K562 (cell line): Measurements from ENCODE around the gene SULT2B1. TPM values are rescaled to one million over a fixed set of nuclear protein-coding genes. Genes with fewer than 3 reads are reported as not detected.

Experiments
- CREB1 ChIP-seq, 2 experiments: sonication (generic) in 1 of 2; formaldehyde crosslinking in 1 of 2; IDR thresholded peaks; 2 replicates each; pipeline versions ENCODE4 v1.6.1 to v1.8.0; 2012 to 2022; ENCODE audit warnings: inconsistent platforms in 1 of 2, mild to moderate bottlenecking in 1 of 2, missing genetic modification reagents in 1 of 2, moderate library complexity in 1 of 2
- CTBP1 ChIP-seq: fragments of 450-650 bp; IDR thresholded peaks from 2 replicates; pipeline ENCODE4 v1.6.1; 2016; ENCODE audit warnings: borderline replicate concordance
- DPF2 ChIP-seq: fragments of 450-650 bp; IDR thresholded peaks from 2 replicates; pipeline ENCODE4 v1.6.1; 2016
- HCFC1 ChIP-seq: IDR thresholded peaks from 2 replicates; pipeline ENCODE4 v1.6.1; 2012; ENCODE audit warnings: low read depth, low read length, improper control_type of control experiment
- LEF1 ChIP-seq: fragments of 450-650 bp; IDR thresholded peaks from 2 replicates; pipeline ENCODE4 v1.6.1; 2016; ENCODE audit warnings: mild to moderate bottlenecking
- MCM2 ChIP-seq: fragments of 450-650 bp; IDR thresholded peaks from 2 replicates; pipeline ENCODE4 v1.6.1; 2017; ENCODE audit warnings: low read depth, mild to moderate bottlenecking
- NFIC ChIP-seq: fragments of 450-650 bp; IDR thresholded peaks from 2 replicates; pipeline ENCODE4 v1.6.1; 2017; ENCODE audit warnings: mild to moderate bottlenecking, inconsistent platforms
- POLR2G ChIP-seq: fragments of 200-400 bp; formaldehyde crosslinking; IDR thresholded peaks from 2 replicates; pipeline ENCODE4 v1.6.1; 2017; ENCODE audit warnings: low read depth, mild to moderate bottlenecking, antibody characterized with exemption, low read length, moderate library complexity
- RBFOX2 ChIP-seq: fragments of 200-400 bp; formaldehyde crosslinking; IDR thresholded peaks from 2 replicates; pipeline ENCODE4 v1.6.1; 2017; ENCODE audit warnings: low read depth, mild to moderate bottlenecking, low read length, moderate library complexity
- SRF ChIP-seq, 2 experiments: fragments of 250-450, 450-650 bp in 1 of 2; sonication (Bioruptor Pico) in 1 of 2; sonication (generic) in 1 of 2; formaldehyde crosslinking; IDR thresholded peaks; 2 replicates each; pipeline versions ENCODE4 v1.5.0 to v1.5.1; 2020 to 2022; ENCODE audit warnings: mild to moderate bottlenecking in 1 of 2, missing genetic modification reagents in 1 of 2
- TCF7 ChIP-seq: sonication (generic); IDR thresholded peaks from 2 replicates; pipeline ENCODE4 v1.6.1; 2016; ENCODE audit warnings: antibody characterized with exemption, borderline replicate concordance
- ZNF140 ChIP-seq: fragments of 250-450 bp; sonication (Bioruptor Pico); IDR thresholded peaks from 2 replicates; pipeline ENCODE4 v1.8.0; 2021; ENCODE audit warnings: moderate library complexity, mild to moderate bottlenecking, inconsistent platforms
- ZNF76 ChIP-seq: fragments of 250-450 bp; sonication (Bioruptor Pico); IDR thresholded peaks from 2 replicates; pipeline ENCODE4 v1.4.0; 2020; ENCODE audit warnings: mild to moderate bottlenecking, moderate library complexity, borderline replicate concordance
- polyA plus RNA-seq, 8 experiments: library from polyadenylated mRNA; depleted of rRNA in 4 of 8; stranded (reverse) in 5 of 8; unstranded in 3 of 8; fragments of >200 nt; fragmentation: Nextera tagmentation in 2 of 8; fragmentation: Illumina TruSeq in 1 of 8; extraction: Ambion mirVana in 2 of 8; extraction: Trizol in 1 of 8; gene quantifications; 2 replicates each; pipeline versions ENCODE4 v1.2.1 to v1.2.3, GENCODE V29; 2011 to 2014; ENCODE audit warnings: inconsistent platforms in 1 of 8, missing spikeins in 1 of 8
- total RNA-seq, 7 experiments: library from RNA; depleted of rRNA in 6 of 7; stranded (reverse); fragments of >200 nt in 6 of 7; fragmentation: Illumina TruSeq in 2 of 7; extraction: Trizol in 2 of 7; gene quantifications; 2 replicates each; pipeline versions ENCODE4 v1.2.1 to v1.2.3, GENCODE V29; 2011 to 2021; ENCODE audit warnings: low replicate concordance in 1 of 7
- TF ChIP-seq, protein P1 (sequence below): sonication (generic); formaldehyde crosslinking; IDR thresholded peaks from 2 replicates; pipeline ENCODE4 v1.8.1; 2023; ENCODE audit warnings: mild to moderate bottlenecking, missing genetic modification reagents, moderate library complexity
- TF ChIP-seq, protein P2 (sequence below): sonication (generic); formaldehyde crosslinking; IDR thresholded peaks from 2 replicates; pipeline ENCODE4 v1.8.0; 2023; ENCODE audit warnings: mild to moderate bottlenecking, missing genetic modification reagents
- TF ChIP-seq, protein P3 (sequence below): sonication (generic); formaldehyde crosslinking; IDR thresholded peaks from 2 replicates; pipeline ENCODE4 v1.8.0; 2022; ENCODE audit warnings: mild to moderate bottlenecking, missing genetic modification reagents
- TF ChIP-seq, protein P4 (sequence below), 2 experiments: fragments of 200-800 bp in 1 of 2; sonication (Bioruptor generic) in 1 of 2; sonication (generic) in 1 of 2; formaldehyde crosslinking in 1 of 2; IDR thresholded peaks in 1 of 2; conservative IDR thresholded peaks in 1 of 2; 2 replicates each; pipeline versions ENCODE4 v1.5.0 to v1.6.1; 2016 to 2020; ENCODE audit warnings: missing compliant biosample characterization in 1 of 2, missing genetic modification characterization in 1 of 2, missing genetic modification reagents in 1 of 2

SULT2B1 gene
- total and polyA plus RNA-seq, 9 of the 15 experiments (the other 6 are each of a cell fraction or from before 2014, with no cell fraction given): 0.09 to 0.62 (median 0.22) TPM; not detected in 2

DNA sequence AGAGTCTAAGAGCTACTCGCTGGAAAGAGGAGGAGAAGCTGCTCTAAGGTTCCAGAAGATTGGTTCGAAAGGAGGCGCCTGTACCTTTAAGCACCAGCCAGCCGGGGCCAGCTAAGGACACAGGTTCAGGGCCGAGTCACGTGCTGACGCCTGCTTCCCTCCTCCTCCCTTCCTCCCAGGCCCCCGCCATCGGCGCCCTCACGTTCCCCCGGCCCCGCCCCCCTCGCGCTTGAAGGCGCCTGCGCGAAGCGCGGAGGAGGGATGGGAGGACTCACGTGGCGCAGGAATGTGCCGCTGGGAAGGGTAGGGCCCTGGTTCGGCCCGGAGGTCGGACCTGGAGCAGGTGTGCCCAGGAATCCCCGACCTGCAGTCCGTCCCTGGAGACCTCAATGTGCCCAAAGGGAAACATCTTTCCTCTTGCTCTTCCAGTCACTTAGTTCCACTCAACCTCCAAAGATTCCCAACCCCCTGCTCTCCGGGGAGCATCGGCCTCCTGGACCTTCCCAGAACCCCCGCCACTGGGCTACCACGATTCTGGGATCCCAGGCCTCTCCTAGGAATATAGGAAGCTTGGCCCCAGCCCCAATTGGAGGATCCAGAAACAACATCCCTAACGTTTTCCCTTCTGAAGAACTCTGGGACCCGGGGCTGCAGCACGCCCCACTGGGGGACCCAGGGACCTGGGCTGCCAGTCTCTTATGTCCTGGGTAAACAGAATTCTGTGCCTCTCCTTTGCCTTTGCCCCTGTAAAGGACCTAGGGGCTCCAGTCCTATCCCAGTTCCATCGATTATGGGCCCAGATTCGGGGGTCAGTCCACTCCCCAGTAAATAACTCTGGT is 82.7 kb downstream of the SULT2B1 start (continued):
- TF ChIP-seq TCF7 (no peak), LEF1 (peak; percentile 95), SRF (CRISPR knock-in tag; IDR thresholded peaks at IDR 0.05) (no peak; a peak in 2 of 4 replicates), ZNF76 (0 out of 2 replicates have a peak, but pooled peaks have one; percentile 20), HCFC1 (peak; percentile 23; the same call in 1 of the 2 replicates), MCM2 (peak; percentile 92), ZNF140 (CRISPR knock-in tag) (no peak), CTBP1 (peak; percentile 2; the same call in 1 of the 2 replicates), POLR2G (peak; percentile 67), NFIC (peak; percentile 24; the same call in 1 of the 2 replicates), CREB1 (IDR thresholded peaks at IDR 0.05) (0 out of 2 replicates have a peak, but pooled peaks have one; percentile 25), CREB1 (CRISPR knock-in tag; IDR thresholded peaks at IDR 0.05) (no peak), DPF2 (0 out of 2 replicates have a peak, but pooled peaks have one; percentile 5), RBFOX2 (peak; percentile 58; the same call in 1 of the 2 replicates)
- TF ChIP-seq, protein P1, sequence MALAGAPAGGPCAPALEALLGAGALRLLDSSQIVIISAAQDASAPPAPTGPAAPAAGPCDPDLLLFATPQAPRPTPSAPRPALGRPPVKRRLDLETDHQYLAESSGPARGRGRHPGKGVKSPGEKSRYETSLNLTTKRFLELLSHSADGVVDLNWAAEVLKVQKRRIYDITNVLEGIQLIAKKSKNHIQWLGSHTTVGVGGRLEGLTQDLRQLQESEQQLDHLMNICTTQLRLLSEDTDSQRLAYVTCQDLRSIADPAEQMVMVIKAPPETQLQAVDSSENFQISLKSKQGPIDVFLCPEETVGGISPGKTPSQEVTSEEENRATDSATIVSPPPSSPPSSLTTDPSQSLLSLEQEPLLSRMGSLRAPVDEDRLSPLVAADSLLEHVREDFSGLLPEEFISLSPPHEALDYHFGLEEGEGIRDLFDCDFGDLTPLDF (CRISPR knock-in tag): no peak
- TF ChIP-seq, protein P2, sequence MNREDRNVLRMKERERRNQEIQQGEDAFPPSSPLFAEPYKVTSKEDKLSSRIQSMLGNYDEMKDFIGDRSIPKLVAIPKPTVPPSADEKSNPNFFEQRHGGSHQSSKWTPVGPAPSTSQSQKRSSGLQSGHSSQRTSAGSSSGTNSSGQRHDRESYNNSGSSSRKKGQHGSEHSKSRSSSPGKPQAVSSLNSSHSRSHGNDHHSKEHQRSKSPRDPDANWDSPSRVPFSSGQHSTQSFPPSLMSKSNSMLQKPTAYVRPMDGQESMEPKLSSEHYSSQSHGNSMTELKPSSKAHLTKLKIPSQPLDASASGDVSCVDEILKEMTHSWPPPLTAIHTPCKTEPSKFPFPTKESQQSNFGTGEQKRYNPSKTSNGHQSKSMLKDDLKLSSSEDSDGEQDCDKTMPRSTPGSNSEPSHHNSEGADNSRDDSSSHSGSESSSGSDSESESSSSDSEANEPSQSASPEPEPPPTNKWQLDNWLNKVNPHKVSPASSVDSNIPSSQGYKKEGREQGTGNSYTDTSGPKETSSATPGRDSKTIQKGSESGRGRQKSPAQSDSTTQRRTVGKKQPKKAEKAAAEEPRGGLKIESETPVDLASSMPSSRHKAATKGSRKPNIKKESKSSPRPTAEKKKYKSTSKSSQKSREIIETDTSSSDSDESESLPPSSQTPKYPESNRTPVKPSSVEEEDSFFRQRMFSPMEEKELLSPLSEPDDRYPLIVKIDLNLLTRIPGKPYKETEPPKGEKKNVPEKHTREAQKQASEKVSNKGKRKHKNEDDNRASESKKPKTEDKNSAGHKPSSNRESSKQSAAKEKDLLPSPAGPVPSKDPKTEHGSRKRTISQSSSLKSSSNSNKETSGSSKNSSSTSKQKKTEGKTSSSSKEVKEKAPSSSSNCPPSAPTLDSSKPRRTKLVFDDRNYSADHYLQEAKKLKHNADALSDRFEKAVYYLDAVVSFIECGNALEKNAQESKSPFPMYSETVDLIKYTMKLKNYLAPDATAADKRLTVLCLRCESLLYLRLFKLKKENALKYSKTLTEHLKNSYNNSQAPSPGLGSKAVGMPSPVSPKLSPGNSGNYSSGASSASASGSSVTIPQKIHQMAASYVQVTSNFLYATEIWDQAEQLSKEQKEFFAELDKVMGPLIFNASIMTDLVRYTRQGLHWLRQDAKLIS (CRISPR knock-in tag): peak; percentile 6; the same call in 1 of the 2 replicates
- TF ChIP-seq, protein P3, sequence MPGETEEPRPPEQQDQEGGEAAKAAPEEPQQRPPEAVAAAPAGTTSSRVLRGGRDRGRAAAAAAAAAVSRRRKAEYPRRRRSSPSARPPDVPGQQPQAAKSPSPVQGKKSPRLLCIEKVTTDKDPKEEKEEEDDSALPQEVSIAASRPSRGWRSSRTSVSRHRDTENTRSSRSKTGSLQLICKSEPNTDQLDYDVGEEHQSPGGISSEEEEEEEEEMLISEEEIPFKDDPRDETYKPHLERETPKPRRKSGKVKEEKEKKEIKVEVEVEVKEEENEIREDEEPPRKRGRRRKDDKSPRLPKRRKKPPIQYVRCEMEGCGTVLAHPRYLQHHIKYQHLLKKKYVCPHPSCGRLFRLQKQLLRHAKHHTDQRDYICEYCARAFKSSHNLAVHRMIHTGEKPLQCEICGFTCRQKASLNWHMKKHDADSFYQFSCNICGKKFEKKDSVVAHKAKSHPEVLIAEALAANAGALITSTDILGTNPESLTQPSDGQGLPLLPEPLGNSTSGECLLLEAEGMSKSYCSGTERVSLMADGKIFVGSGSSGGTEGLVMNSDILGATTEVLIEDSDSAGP: peak; percentile 96
- TF ChIP-seq, protein P4, sequence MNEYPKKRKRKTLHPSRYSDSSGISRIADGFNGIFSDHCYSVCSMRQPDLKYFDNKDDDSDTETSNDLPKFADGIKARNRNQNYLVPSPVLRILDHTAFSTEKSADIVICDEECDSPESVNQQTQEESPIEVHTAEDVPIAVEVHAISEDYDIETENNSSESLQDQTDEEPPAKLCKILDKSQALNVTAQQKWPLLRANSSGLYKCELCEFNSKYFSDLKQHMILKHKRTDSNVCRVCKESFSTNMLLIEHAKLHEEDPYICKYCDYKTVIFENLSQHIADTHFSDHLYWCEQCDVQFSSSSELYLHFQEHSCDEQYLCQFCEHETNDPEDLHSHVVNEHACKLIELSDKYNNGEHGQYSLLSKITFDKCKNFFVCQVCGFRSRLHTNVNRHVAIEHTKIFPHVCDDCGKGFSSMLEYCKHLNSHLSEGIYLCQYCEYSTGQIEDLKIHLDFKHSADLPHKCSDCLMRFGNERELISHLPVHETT (CRISPR knock-in tag; conservative IDR thresholded peaks at IDR 0.05 in 1 of 2, IDR thresholded peaks at IDR 0.05 in 1 of 2): no peak; a peak in 1 of 4 replicates
